ENCODE results near the gene TBC1D22A. TPM values are rescaled to one million over a fixed set of nuclear protein-coding genes. Genes with fewer than 3 reads are reported as not detected.

The TBC1D22A gene
- total RNA-seq, 2 donors from 2014 or later, result 21.5 to 23.1 TPM

GRCh38 chr22:47151490-47151889, 389.0 kb downstream of the TBC1D22A start:
- no peak for DNase-seq
- Histone ChIP-seq H3K4me1 (peaks cover 35% of the 10 kb centered on the region), H3K27me3 (no peaks in the 10 kb centered on the region), H3K27ac (no peak overlapping the region), H3K4me3 (no peak overlapping the region), H3K36me3 (replicated peaks in 1 of 2; ENCODE audit: insufficient read depth in 1 of 2, low read depth in 2 of 2) (no peaks in the 10 kb centered on the region), H3K9me3 (no peaks in the 10 kb centered on the region)
- 86 to 90% methylated on average over 5 to 10 of the region's 10 CpGs for WGBS, 2 donors
- intact Hi-C loops (cut with DNase I), result loop anchor here (10.0 kb wide), 1 partner anchor 47 kb away; no protein-coding TSS in a partner anchor
- ATAC-seq, result no peak
- no peak for TF ChIP-seq POLR2A (IDR thresholded peaks at IDR 0.05)

GRCh38 chr22:47152236-47152635, 389.8 kb downstream of the TBC1D22A start:
- peaks cover 40% of the 10 kb centered on the region for H3K4me1 ChIP-seq
- no peak for DNase-seq
- H3K27ac ChIP-seq, result no peak overlapping the region
- no peaks in the 10 kb centered on the region for H3K36me3 ChIP-seq (replicated peaks in 1 of 2; ENCODE audit: insufficient read depth in 1 of 2, low read depth in 2 of 2)
- no peaks in the 10 kb centered on the region for H3K27me3 ChIP-seq
- TF ChIP-seq POLR2A (IDR thresholded peaks at IDR 0.05), result no peak
- TF ChIP-seq, protein P1, sequence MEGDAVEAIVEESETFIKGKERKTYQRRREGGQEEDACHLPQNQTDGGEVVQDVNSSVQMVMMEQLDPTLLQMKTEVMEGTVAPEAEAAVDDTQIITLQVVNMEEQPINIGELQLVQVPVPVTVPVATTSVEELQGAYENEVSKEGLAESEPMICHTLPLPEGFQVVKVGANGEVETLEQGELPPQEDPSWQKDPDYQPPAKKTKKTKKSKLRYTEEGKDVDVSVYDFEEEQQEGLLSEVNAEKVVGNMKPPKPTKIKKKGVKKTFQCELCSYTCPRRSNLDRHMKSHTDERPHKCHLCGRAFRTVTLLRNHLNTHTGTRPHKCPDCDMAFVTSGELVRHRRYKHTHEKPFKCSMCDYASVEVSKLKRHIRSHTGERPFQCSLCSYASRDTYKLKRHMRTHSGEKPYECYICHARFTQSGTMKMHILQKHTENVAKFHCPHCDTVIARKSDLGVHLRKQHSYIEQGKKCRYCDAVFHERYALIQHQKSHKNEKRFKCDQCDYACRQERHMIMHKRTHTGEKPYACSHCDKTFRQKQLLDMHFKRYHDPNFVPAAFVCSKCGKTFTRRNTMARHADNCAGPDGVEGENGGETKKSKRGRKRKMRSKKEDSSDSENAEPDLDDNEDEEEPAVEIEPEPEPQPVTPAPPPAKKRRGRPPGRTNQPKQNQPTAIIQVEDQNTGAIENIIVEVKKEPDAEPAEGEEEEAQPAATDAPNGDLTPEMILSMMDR (IDR thresholded peaks at IDR 0.05), result no peak
- 91 to 93% methylated on average over 9 to 16 of the region's 17 CpGs for WGBS, 2 donors
- H3K9me3 ChIP-seq, result no peaks in the 10 kb centered on the region
- intact Hi-C loops (cut with DNase I), result loop anchor here (10.0 kb wide), 1 partner anchor 47 kb away; no protein-coding TSS in a partner anchor
- ATAC-seq, result no peak
- H3K4me3 ChIP-seq, result no peak overlapping the region

- ATAC-seq (no peak), DNase-seq (no peak)
- TF ChIP-seq POLR2A (IDR thresholded peaks at IDR 0.05), result no peak
- TF ChIP-seq, protein P1 (IDR thresholded peaks at IDR 0.05), result no peak
- no peaks in the 10 kb centered on the region for H3K9me3 ChIP-seq
- intact Hi-C loops (cut with DNase I), result loop anchor here (10.0 kb wide), 1 partner anchor 48 kb away; no protein-coding TSS in a partner anchor
- 41 to 64% methylated on average over 6 of the region's 6 CpGs for WGBS, 2 donors
- no peaks in the 10 kb centered on the region for H3K27me3 ChIP-seq
- H3K4me3 ChIP-seq, result no peak overlapping the region
- peaks cover 40% of the 10 kb centered on the region for H3K4me1 ChIP-seq
- peak overlapping the region in 1 of 4 donors; percentile 78 for H3K27ac ChIP-seq
- no peaks in the 10 kb centered on the region for H3K36me3 ChIP-seq (replicated peaks in 1 of 2; ENCODE audit: insufficient read depth in 1 of 2, low read depth in 2 of 2)
These were observed 390.5 kb downstream of the TBC1D22A start for GRCh38 chr22:47152938-47153337.

DNA sequence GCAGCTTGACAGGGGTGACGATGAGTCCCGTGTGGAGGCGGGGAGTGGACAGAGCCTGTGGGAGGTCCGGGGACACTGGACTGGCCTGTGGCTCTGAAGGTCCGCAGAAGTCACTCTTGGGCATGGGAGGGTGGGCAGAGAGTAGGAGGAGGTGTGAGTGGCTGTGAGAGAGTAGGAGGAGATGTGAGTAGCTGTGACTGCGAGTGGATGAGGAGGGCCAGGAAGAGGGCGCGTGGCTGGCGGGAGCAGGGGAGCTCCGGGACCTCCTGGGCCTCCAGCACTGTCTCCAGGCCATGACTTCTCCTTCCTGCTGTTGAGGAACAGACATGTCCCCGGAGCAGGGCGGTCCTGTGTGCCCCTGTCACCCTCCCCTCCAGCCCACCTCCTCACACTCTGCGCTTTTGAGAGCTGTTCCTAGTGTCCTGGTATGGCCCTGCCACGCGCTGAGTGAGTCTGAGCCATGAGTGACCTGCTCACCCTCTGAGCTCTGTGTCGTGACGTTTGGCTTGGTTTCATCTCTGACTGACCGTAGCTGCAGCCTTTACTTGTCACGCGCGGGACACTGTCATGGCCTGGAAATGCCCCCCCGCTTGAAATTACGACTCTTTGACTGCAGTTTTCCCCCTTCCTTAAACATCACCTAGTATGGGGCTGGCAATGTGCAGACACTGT, 391.5 kb downstream of the TBC1D22A start:
- Histone ChIP-seq H3K36me3 (replicated peaks in 1 of 2; ENCODE audit: insufficient read depth in 1 of 2, low read depth in 2 of 2) (no peaks in the 10 kb centered on the region), H3K27me3 (no peaks in the 10 kb centered on the region), H3K9me3 (no peaks in the 10 kb centered on the region), H3K4me1 (peaks cover 40% of the 10 kb centered on the region), H3K4me3 (no peak overlapping the region), H3K27ac (peak overlapping the region; percentile 52 to 78 (median 64))
- TF ChIP-seq, protein P1 (IDR thresholded peaks at IDR 0.05), result no peak
- TF ChIP-seq POLR2A (IDR thresholded peaks at IDR 0.05), result no peak
- intact Hi-C loops (cut with DNase I), result loop anchor here (10.0 kb wide), 1 partner anchor 49 kb away; no protein-coding TSS in a partner anchor
- WGBS, 2 donors, result 60 to 61% methylated on average over 23 of the region's 23 CpGs
- DNase-seq (peak in 2 of 4 donors; percentile 35 to 36), ATAC-seq (no peak)

DNA sequence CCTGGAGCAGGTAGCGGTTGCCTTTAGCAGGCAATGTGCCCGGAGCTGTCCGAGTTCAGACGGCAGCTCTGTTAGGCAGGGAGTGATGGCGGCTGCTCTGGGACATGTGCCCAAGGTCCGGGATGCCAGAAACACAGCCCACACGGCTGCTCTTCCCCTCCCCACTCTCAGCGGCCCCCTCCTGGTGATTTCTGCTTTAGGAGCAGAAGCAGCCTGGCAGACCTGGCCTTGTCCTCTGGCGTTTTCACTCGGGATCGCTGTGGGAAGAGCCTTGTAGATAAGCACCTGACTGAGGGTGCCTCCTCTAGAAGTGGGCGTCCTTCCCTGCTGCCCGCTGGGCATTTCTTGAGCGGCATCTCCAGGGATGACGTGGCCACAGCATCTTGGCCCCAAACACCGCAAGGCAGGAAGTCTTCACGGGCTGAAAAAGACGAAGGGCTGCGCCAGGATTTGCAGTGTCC, 392.2 kb downstream of the TBC1D22A start:
- H3K9me3 ChIP-seq, result no peaks in the 10 kb centered on the region
- TF ChIP-seq POLR2A (IDR thresholded peaks at IDR 0.05), result peak; percentile 41 to 58 (median 47)
- TF ChIP-seq, protein P1 (IDR thresholded peaks at IDR 0.05), result peak in 4 of 7 experiments; percentile 52 to 71 (median 60)
- peak; percentile 89 for ATAC-seq
- H3K27me3 ChIP-seq, result no peaks in the 10 kb centered on the region
- intact Hi-C loops (cut with DNase I), result loop anchor here (10.0 kb wide), 1 partner anchor 50 kb away; no protein-coding TSS in a partner anchor
- no peaks in the 10 kb centered on the region for H3K36me3 ChIP-seq (replicated peaks in 1 of 2; ENCODE audit: insufficient read depth in 1 of 2, low read depth in 2 of 2)
- H3K4me3 ChIP-seq, result no peak overlapping the region
- DNase-seq, result peak; percentile 87 to 97 (median 94)
- 11 to 21% methylated on average over 12 to 19 of the region's 19 CpGs for WGBS, 2 donors
- H3K27ac ChIP-seq, result peak overlapping the region; percentile 52 to 78 (median 64)
- H3K4me1 ChIP-seq, result peaks cover 40% of the 10 kb centered on the region
